A673 (cell line): ENCODE data around the gene CORO6.

Experiments used
- CTCF ChIP-seq: fragments of 300-800, 200-600 bp; sonication (generic); conservative IDR thresholded peaks from 2 replicates; pipeline ENCODE4 v1.5.1; 2017; ENCODE audit warnings: low read depth, mild to moderate bottlenecking, antibody characterized with exemption, low read length, moderate library complexity, mixed read lengths
- EZH2 ChIP-seq: fragments of 200-600 bp; sonication (generic); IDR thresholded peaks from 2 replicates; pipeline ENCODE4 v1.6.1; 2017; ENCODE audit warnings: borderline replicate concordance, low read depth, mild to moderate bottlenecking, mixed read lengths, antibody characterized with exemption, low read length; ENCODE audit not compliant: poor library complexity, severe bottlenecking

GRCh38 chr17:29621751-29622194, 939 bp downstream of the CORO6 start:
- TF ChIP-seq CTCF (no peak), EZH2 (no peak)
